Esophagus muscularis mucosa (tissue), 3 donors: ENCODE data around the gene SMIM29.

Experiments
- CTCF ChIP-seq, 3 experiments: fragments of 200-600 bp in 2 of 3; fragments of 450-650 bp in 1 of 3; sonication (generic) in 2 of 3; IDR thresholded peaks; one replicate each; pipeline ENCODE4 v1.5.1; 2017 to 2019; ENCODE audit warnings: antibody characterized with exemption in 3 of 3, mild to moderate bottlenecking in 2 of 3, moderate library complexity in 1 of 3
- POLR2A ChIP-seq: fragments of 450-650 bp; IDR thresholded peaks from one replicate; pipeline ENCODE4 v1.6.1; 2017; ENCODE audit warnings: antibody characterized with exemption, moderate library complexity, mild to moderate bottlenecking, low read depth
- POLR2AphosphoS5 ChIP-seq, 2 donors: sonication (generic); formaldehyde crosslinking; IDR thresholded peaks; one replicate each; pipeline ENCODE4 v1.6.1; 2017; ENCODE audit warnings: antibody characterized with exemption in 2 of 2

DNA sequence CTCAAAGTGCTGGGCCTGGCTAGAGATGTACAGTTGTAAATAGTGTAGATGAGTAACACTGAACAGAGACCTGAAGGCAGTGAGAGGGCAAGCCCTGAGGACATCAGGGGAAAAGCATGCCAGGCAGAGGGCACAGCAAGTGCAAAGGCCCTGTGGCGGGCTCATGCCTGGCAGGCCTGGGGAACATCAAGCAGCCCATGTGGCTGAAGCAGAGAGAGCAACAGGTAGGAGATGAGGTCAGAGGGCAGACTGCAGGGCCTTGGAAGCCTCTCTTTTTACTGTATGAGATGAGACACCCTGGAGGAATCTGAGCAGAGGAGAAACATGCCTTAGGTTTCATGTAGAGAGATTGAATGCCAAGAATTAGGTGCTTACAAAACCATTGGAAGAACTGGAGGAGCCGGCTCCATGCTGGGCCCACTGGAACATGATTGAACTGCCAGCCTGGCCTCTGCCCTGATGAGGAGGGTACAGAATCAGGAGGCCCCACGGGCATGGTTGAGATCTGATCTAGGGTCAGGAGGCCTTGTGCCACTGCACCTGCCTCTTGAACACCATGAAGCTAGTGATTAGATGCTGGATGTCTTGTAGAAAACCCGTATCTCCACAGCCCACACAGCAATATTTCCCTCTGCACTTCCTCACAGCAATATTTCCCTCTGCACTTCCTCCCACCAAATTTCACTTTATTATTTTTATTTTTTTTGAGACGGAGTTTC is 18.0 kb downstream of the SMIM29 start:
- TF ChIP-seq CTCF (IDR thresholded peaks at IDR 0.05) (no peak), POLR2A (no peak), POLR2AphosphoS5 (IDR thresholded peaks at IDR 0.05) (no peak)
